Neutrophil (primary cell): Measurements from ENCODE around the gene AMTN.

Source experiments
- H3K27ac ChIP-seq: fragments of 200-600 bp; sonication (generic); 2 replicates; pipeline ENCODE4 v1.5.1; 2016; ENCODE audit warnings: mild to moderate bottlenecking, moderate library complexity
- H3K27me3 ChIP-seq: fragments of 200-600 bp; sonication (generic); 2 replicates; pipeline ENCODE4 v1.6.0; 2016; ENCODE audit warnings: mild to moderate bottlenecking
- H3K36me3 ChIP-seq: fragments of 200-600 bp; sonication (generic); 2 replicates; pipeline ENCODE4 v1.5.1; 2017
- H3K4me1 ChIP-seq, 2 experiments: fragments of 200-600 bp in 1 of 2; sonication (generic) in 1 of 2; 1 replicate in 1 of 2; 2 replicates in 1 of 2; pipeline versions ENCODE4 v1.5.1 to v1.6.1; 2013 to 2016; ENCODE audit warnings: low read depth in 1 of 2, low read length in 1 of 2, mild to moderate bottlenecking in 1 of 2, moderate library complexity in 1 of 2; ENCODE audit not compliant: control insufficient read depth in 1 of 2, insufficient read depth in 1 of 2
- H3K4me3 ChIP-seq, 2 experiments: fragments of 200-600 bp in 1 of 2; sonication (generic) in 1 of 2; 1 replicate in 1 of 2; 2 replicates in 1 of 2; pipeline ENCODE4 v1.5.1; 2013 to 2016; ENCODE audit warnings: low read depth in 1 of 2, low read length in 1 of 2, mild to moderate bottlenecking in 1 of 2, moderate library complexity in 1 of 2
- H3K9me3 ChIP-seq: fragments of 200-600 bp; sonication (generic); 2 replicates; pipeline ENCODE4 v1.5.1; 2016
- CTCF ChIP-seq: fragments of 200-600 bp; sonication (generic); IDR thresholded peaks from 2 replicates; pipeline ENCODE4 v1.5.1; 2016; ENCODE audit warnings: antibody characterized with exemption

The AMTN gene

DNA sequence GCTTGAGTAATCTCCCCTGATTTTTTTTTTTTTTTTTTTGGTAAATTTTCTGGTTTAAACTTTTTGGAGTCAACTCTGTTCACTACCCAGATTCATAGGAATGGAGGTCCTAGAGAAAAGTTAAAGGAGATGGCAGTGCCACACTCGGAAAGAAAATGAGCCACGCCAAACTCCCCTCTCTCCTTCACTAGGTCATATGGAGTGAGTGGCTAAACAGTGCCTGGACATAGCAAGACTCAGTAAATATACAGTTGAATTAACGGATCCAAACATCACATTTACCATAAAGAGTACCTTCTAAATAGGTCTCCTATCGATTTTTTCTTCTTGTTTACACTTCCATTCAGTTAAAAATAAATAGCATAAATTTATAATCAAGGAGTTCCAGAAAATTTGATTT is 13.6 kb upstream of the AMTN start:
- Histone ChIP-seq H3K9me3 (no peaks in the 10 kb centered on the region), H3K27me3 (no peaks in the 10 kb centered on the region), H3K4me3 (no peak overlapping the region), H3K4me1 (no peaks in the 10 kb centered on the region), H3K36me3 (no peaks in the 10 kb centered on the region), H3K27ac (no peak overlapping the region)
- no peak for TF ChIP-seq CTCF

GRCh38 chr4:70505151-70505748 is 13.1 kb upstream of the AMTN start:
- Histone ChIP-seq H3K27me3 (no peaks in the 10 kb centered on the region), H3K4me1 (no peaks in the 10 kb centered on the region), H3K4me3 (no peak overlapping the region), H3K9me3 (no peaks in the 10 kb centered on the region), H3K27ac (no peak overlapping the region), H3K36me3 (no peaks in the 10 kb centered on the region)
- no peak for TF ChIP-seq CTCF

DNA sequence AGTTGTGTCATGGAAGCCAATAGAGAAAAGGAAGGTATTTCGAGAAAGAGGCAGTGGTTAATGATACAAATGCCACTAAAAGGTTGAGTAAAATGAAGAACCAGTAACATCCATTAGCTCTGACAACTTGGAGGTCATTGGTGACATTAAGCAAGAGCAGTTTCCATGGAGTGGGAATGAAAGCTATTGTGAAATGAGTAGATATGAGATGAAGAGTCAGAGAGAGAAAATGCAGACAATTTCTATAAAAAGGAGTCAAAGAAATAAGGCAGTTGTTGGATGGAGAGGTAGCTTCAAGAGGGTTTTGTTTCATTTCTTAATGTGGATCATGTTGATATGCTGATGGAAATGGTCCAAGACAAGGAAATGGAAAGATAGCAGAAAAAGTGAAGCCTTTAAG is 9.6 kb upstream of the AMTN start:
- no peak overlapping the region for H3K27ac ChIP-seq
- H3K4me1 ChIP-seq, result no peaks in the 10 kb centered on the region
- no peaks in the 10 kb centered on the region for H3K36me3 ChIP-seq
- no peaks in the 10 kb centered on the region for H3K27me3 ChIP-seq
- no peak for TF ChIP-seq CTCF
- no peak overlapping the region for H3K4me3 ChIP-seq
- H3K9me3 ChIP-seq, result no peaks in the 10 kb centered on the region

- no peaks in the 10 kb centered on the region for H3K9me3 ChIP-seq
- H3K27me3 ChIP-seq, result no peaks in the 10 kb centered on the region
- TF ChIP-seq CTCF, result no peak
- no peak overlapping the region for H3K4me3 ChIP-seq
- H3K27ac ChIP-seq, result no peak overlapping the region
- H3K4me1 ChIP-seq, result no peaks in the 10 kb centered on the region
- H3K36me3 ChIP-seq, result no peaks in the 10 kb centered on the region
Observed at GRCh38 chr4:70511365-70511764, 7.0 kb upstream of the AMTN start.

DNA sequence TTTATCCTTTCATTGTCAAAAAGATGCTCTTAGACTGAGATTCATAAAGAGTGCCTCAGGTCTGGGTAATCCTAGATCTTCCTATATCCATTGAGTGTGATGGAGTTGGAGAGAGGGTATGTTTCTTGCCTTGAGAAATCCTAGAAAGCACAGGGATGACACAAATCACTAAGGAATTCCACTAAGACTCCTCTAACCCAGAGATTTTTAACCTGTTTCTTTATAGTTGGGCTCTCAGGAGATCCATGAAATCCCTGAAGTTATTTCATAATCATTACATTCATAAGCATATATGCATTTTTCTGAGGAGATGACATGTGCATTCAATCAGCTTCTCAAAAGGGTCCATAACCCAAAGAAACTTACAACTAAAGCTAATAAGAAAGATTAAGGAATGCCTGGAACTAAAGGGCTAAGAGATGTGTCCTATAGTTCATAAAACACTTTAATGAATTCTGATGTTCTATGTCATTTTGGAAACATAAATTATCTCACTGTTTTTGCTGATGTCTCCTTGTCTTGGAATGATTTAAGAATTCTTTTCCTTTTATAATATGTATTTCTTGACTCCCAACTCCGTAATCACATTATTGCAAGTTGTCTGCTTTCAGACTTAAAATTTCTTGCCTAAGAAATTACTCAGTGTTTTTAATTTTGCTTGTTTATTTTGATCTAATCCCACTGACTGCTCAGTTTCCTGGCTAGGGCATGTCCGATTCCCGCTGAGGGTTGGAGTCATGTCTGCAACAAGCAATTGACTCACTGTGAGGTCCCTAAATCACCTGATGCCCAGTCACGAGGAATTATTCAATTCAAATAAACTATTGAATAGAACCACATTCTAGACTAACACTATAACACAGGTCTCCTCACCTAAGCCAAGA is 2.8 kb upstream of the AMTN start:
- H3K27me3 ChIP-seq, result no peaks in the 10 kb centered on the region
- H3K27ac ChIP-seq, result no peak overlapping the region
- H3K4me3 ChIP-seq, result no peak overlapping the region
- H3K4me1 ChIP-seq, result no peaks in the 10 kb centered on the region
- no peak for TF ChIP-seq CTCF
- no peaks in the 10 kb centered on the region for H3K36me3 ChIP-seq
- no peaks in the 10 kb centered on the region for H3K9me3 ChIP-seq
